ENCODE measurements around the gene PRM3.

The PRM3 gene

GRCh38 chr16:11258553-11259492 lies 14.6 kb downstream of the PRM3 start:
- peak; percentile 53 for DNase-seq

GRCh38 chr16:11257131-11257938 lies 16.1 kb downstream of the PRM3 start:
- peak; percentile 74 for DNase-seq

- DNase-seq = peak; percentile 76
Observed at GRCh38 chr16:11256661-11257130, 16.7 kb downstream of the PRM3 start.

- peak; percentile 90 for DNase-seq
Observed at GRCh38 chr16:11255737-11256660, 17.4 kb downstream of the PRM3 start, which contains the start of gene SOCS1. TSS of gene SOCS1 (minus strand) at chr16:11256204. CDS start at chr16:11255478, 726 bp downstream.

- peak; percentile 67 for DNase-seq
Observed at GRCh38 chr16:11254913-11255736, 18.3 kb downstream of the PRM3 start.

- DNase-seq = peak; percentile 34
Observed at GRCh38 chr16:11253995-11254912, 19.2 kb downstream of the PRM3 start.

- DNase-seq = peak; percentile 67
Observed at GRCh38 chr16:11253009-11253994, 20.1 kb downstream of the PRM3 start.

- DNase-seq = peak; percentile 56
Observed at GRCh38 chr16:11252482-11252931, 20.9 kb downstream of the PRM3 start.

- DNase-seq = peak; percentile 91
Observed at GRCh38 chr16:11251525-11252481, 21.6 kb downstream of the PRM3 start.

- DNase-seq = peak; percentile 36
Observed at GRCh38 chr16:11250786-11251524, 22.5 kb downstream of the PRM3 start.

- peak; percentile 48 for DNase-seq
Observed at GRCh38 chr16:11250091-11250785, 23.2 kb downstream of the PRM3 start.

GRCh38 chr16:11249233-11250061 lies 24.0 kb downstream of the PRM3 start:
- DNase-seq = peak; percentile 42

- DNase-seq = peak; percentile 64
Observed at GRCh38 chr16:11248133-11248532, 25.3 kb downstream of the PRM3 start.

GRCh38 chr16:11245988-11246387 lies 27.4 kb downstream of the PRM3 start:
- DNase-seq = peak; percentile 55

- DNase-seq = no peak
Observed at GRCh38 chr16:11245222-11245737, 28.1 kb downstream of the PRM3 start.
